GM04503 (cell line): Measurements from ENCODE around the gene BDNF.
A peak's percentile ranks its signal among the peaks of the same experiment; 100 is the strongest.
"Not testable (repeated sequence)": the region's sequence is repeated elsewhere in the genome, so short reads cannot be mapped to it uniquely, and the experiment has no call there.

Source experiments
- DNase-seq: peaks from one replicate; pipeline ENCODE4 v3.0.0-alpha.2; 2012; ENCODE audit warnings: low read depth

The BDNF gene

GRCh38 chr11:27665508-27666101 lies 34.6 kb downstream of the BDNF start:
- DNase-seq = not testable (repeated sequence)

GRCh38 chr11:27663326-27663725 lies 36.9 kb downstream of the BDNF start:
- no peak for DNase-seq

- DNase-seq = peak; percentile 14
Observed at GRCh38 chr11:27660171-27660570, 40.1 kb downstream of the BDNF start.

GRCh38 chr11:27658535-27659236 lies 41.6 kb downstream of the BDNF start:
- no peak for DNase-seq

- DNase-seq = no peak
Observed at GRCh38 chr11:27656806-27657483, 43.3 kb downstream of the BDNF start.

GRCh38 chr11:27656320-27656719 lies 43.9 kb downstream of the BDNF start:
- no peak for DNase-seq

- DNase-seq = no peak
Observed at GRCh38 chr11:27653990-27654758, 46.1 kb downstream of the BDNF start.

- DNase-seq = no peak
Observed at GRCh38 chr11:27651711-27652110, 48.5 kb downstream of the BDNF start.

- DNase-seq = no peak
Observed at GRCh38 chr11:27650988-27651387, 49.3 kb downstream of the BDNF start.

GRCh38 chr11:27649800-27650199 lies 50.5 kb downstream of the BDNF start:
- DNase-seq = no peak

- DNase-seq = no peak
Observed at GRCh38 chr11:27648840-27649239, 51.4 kb downstream of the BDNF start.

- DNase-seq = no peak
Observed at GRCh38 chr11:27646051-27646818, 54.0 kb downstream of the BDNF start.

GRCh38 chr11:27642954-27643353 lies 57.3 kb downstream of the BDNF start:
- DNase-seq = no peak

- no peak for DNase-seq
Observed at GRCh38 chr11:27640954-27641353, 59.3 kb downstream of the BDNF start.

GRCh38 chr11:27635567-27636037 lies 64.7 kb downstream of the BDNF start:
- no peak for DNase-seq

GRCh38 chr11:27634776-27635175 lies 65.5 kb downstream of the BDNF start:
- DNase-seq = not testable (repeated sequence)

- not testable (repeated sequence) for DNase-seq
Observed at GRCh38 chr11:27634282-27634681, 66.0 kb downstream of the BDNF start.

GRCh38 chr11:27629023-27629422 lies 71.2 kb downstream of the BDNF start:
- DNase-seq = not testable (repeated sequence)

- no peak for DNase-seq
Observed at GRCh38 chr11:27627979-27628378, 72.3 kb downstream of the BDNF start.

- no peak for DNase-seq
Observed at GRCh38 chr11:27626938-27627586, 73.2 kb downstream of the BDNF start.
